Mesenchymal stem cell (in vitro differentiated cells and primary cell): ENCODE results near the gene HSD17B14.

Experiments
- DNase-seq: peaks from one replicate; pipeline ENCODE4 v3.0.0-alpha.2; 2013
- H2AFZ ChIP-seq: one replicate; pipeline ENCODE4 v1.6.1; 2013; ENCODE audit warnings: low read depth, mild to moderate bottlenecking, control low read depth, inconsistent platforms, low read length, moderate library complexity
- H2AK5ac ChIP-seq: 2 replicates; pipeline ENCODE4 v1.6.1; 2013; ENCODE audit warnings: low read length, moderate library complexity, mild to moderate bottlenecking, inconsistent platforms; ENCODE audit not compliant: severe bottlenecking
- H2BK120ac ChIP-seq: one replicate; pipeline ENCODE4 v1.6.1; 2013; ENCODE audit warnings: low read depth, mild to moderate bottlenecking, inconsistent platforms, low read length, moderate library complexity
- H2BK12ac ChIP-seq, 2 experiments: one replicate each; pipeline ENCODE4 v1.6.1; 2013; ENCODE audit warnings: inconsistent platforms in 2 of 2, low read length in 2 of 2, mild to moderate bottlenecking in 2 of 2, moderate library complexity in 2 of 2, control low read depth in 1 of 2
- H2BK15ac ChIP-seq: one replicate; pipeline ENCODE4 v1.6.1; 2013; ENCODE audit warnings: mild to moderate bottlenecking, low read depth, inconsistent platforms; ENCODE audit not compliant: poor library complexity, severe bottlenecking
- H2BK5ac ChIP-seq: 2 replicates; pipeline ENCODE4 v1.6.1; 2013; ENCODE audit warnings: low read depth, mild to moderate bottlenecking, low read length, control low read depth, inconsistent platforms; ENCODE audit not compliant: poor library complexity, severe bottlenecking
- H3K14ac ChIP-seq, 2 experiments: one replicate each; pipeline ENCODE4 v1.6.1; 2013; ENCODE audit warnings: inconsistent platforms in 2 of 2, low read length in 2 of 2, control low read depth in 1 of 2, mild to moderate bottlenecking in 1 of 2, moderate library complexity in 1 of 2
- H3K18ac ChIP-seq, 2 experiments: one replicate each; pipeline ENCODE4 v1.6.1; 2013; ENCODE audit warnings: inconsistent platforms in 2 of 2, low read length in 2 of 2, control low read depth in 1 of 2, low read depth in 1 of 2, mild to moderate bottlenecking in 1 of 2
- H3K23ac ChIP-seq, 2 experiments: one replicate each; pipeline ENCODE4 v1.6.1; 2013; ENCODE audit warnings: inconsistent platforms in 2 of 2, low read length in 2 of 2, mild to moderate bottlenecking in 2 of 2, moderate library complexity in 2 of 2, control low read depth in 1 of 2
- H3K27ac ChIP-seq: 2 replicates; pipeline ENCODE4 v1.5.1; 2013; ENCODE audit warnings: mild to moderate bottlenecking, moderate library complexity, low read length, control low read depth, inconsistent platforms; ENCODE audit not compliant: poor library complexity, severe bottlenecking
- H3K27me3 ChIP-seq, 2 experiments: 2 replicates each; pipeline versions ENCODE4 v1.6.1 to v1.7.0; 2013; ENCODE audit warnings: low read length in 2 of 2, mild to moderate bottlenecking in 2 of 2, moderate library complexity in 2 of 2, control low read depth in 1 of 2, inconsistent platforms in 1 of 2; ENCODE audit not compliant: control insufficient read depth in 1 of 2, insufficient read depth in 1 of 2
- H3K36me3 ChIP-seq, 2 experiments: 2 replicates each; pipeline versions ENCODE4 v1.6.1 to v1.7.0; 2013; ENCODE audit warnings: low read length in 2 of 2, control low read depth in 1 of 2, inconsistent platforms in 1 of 2, low read depth in 1 of 2, mild to moderate bottlenecking in 1 of 2; ENCODE audit not compliant: insufficient read depth in 2 of 2, control insufficient read depth in 1 of 2
- H3K4ac ChIP-seq, 2 experiments: one replicate each; pipeline ENCODE4 v1.6.1; 2013; ENCODE audit warnings: inconsistent platforms in 2 of 2, low read length in 2 of 2, mild to moderate bottlenecking in 2 of 2, moderate library complexity in 2 of 2, control low read depth in 1 of 2, low read depth in 1 of 2
- H3K4me1 ChIP-seq: 2 replicates; pipeline ENCODE4 v1.6.1; 2013; ENCODE audit warnings: low read depth, low read length, control low read depth; ENCODE audit not compliant: control insufficient read depth, insufficient read depth
- H3K4me2 ChIP-seq: 2 replicates; pipeline ENCODE4 v1.6.1; 2013; ENCODE audit warnings: low read length, mild to moderate bottlenecking, inconsistent platforms; ENCODE audit not compliant: poor library complexity, severe bottlenecking
- H3K4me3 ChIP-seq, 2 experiments: 2 replicates each; pipeline versions ENCODE4 v1.5.1 to v1.7.0; 2013; ENCODE audit warnings: low read length in 2 of 2, mild to moderate bottlenecking in 2 of 2, control low read depth in 1 of 2, low read depth in 1 of 2; ENCODE audit not compliant: insufficient read depth in 1 of 2
- H3K79me1 ChIP-seq: replicated peaks from 2 replicates; pipeline ENCODE4 v1.6.1; 2013; ENCODE audit warnings: mild to moderate bottlenecking, control low read depth, low read length, inconsistent platforms; ENCODE audit not compliant: poor library complexity, severe bottlenecking
- H3K9ac ChIP-seq: 2 replicates; pipeline ENCODE4 v1.7.0; 2013; ENCODE audit warnings: mild to moderate bottlenecking, low read length, moderate library complexity
- H3K9me3 ChIP-seq: 2 replicates; pipeline ENCODE4 v1.7.0; 2013; ENCODE audit warnings: mild to moderate bottlenecking, low read length; ENCODE audit not compliant: control insufficient read depth
- H4K8ac ChIP-seq: one replicate; pipeline ENCODE4 v1.6.1; 2013; ENCODE audit warnings: inconsistent platforms, mild to moderate bottlenecking, low read length, moderate library complexity
- H4K91ac ChIP-seq: one replicate; pipeline ENCODE4 v1.6.1; 2013; ENCODE audit warnings: mild to moderate bottlenecking, low read length, inconsistent platforms
- WGBS: methylation state at CpG from one replicate; pipeline ENCODE4 v1.1.7; 2013; ENCODE audit warnings: mixed read lengths; 5-methylcytosine and 5-hydroxymethylcytosine counted together

The HSD17B14 gene

DNA sequence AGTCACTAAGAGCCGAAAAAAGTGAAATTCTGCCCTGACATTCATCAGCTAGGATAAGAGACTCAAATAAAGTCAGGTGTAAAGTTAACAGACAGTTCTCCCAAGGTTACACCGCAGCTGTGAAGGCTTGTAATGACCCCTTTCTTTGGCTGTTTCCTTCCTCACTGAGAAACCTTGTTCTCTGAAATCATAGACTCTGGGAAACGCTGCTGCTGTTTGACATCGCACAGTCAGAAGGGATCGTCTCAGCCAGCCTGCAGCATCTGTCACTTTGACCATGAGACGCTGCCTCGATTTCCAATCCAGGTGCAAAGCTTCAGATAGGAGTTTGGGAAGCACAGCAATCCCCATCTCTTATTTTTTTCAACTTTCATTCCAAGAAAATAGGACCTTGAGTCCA lies 26.1 kb downstream of the HSD17B14 start:
- H3K18ac ChIP-seq = no peak overlapping the region
- no peak overlapping the region for H2BK12ac ChIP-seq
- peak overlapping the region; percentile 85 for H3K9ac ChIP-seq
- H2BK120ac ChIP-seq = no peak overlapping the region
- H3K9me3 ChIP-seq = no peaks in the 10 kb centered on the region
- no peak overlapping the region for H2AK5ac ChIP-seq
- H3K27me3 ChIP-seq = no peaks in the 10 kb centered on the region
- no peak for DNase-seq
- peaks cover 18% of the 10 kb centered on the region for H3K79me1 ChIP-seq
- peak overlapping the region; percentile 93 for H4K8ac ChIP-seq
- H3K4me3 ChIP-seq = peak overlapping the region; percentile 72 to 81
- H3K27ac ChIP-seq = peak overlapping the region; percentile 4
- 59% methylated on average over 7 of the region's 7 CpGs for WGBS
- H2BK5ac ChIP-seq = no peak overlapping the region
- H3K23ac ChIP-seq = no peak overlapping the region
- no peak overlapping the region for H2BK15ac ChIP-seq
- no peak overlapping the region for H4K91ac ChIP-seq
- no peak overlapping the region for H3K4ac ChIP-seq
- no peak overlapping the region for H3K14ac ChIP-seq
- peak overlapping the region; percentile 82 for H3K4me2 ChIP-seq
- peaks cover 0 to 29% of the 10 kb centered on the region in 2 experiments for H3K36me3 ChIP-seq
- H2AFZ ChIP-seq = no peak overlapping the region
- H3K4me1 ChIP-seq = peaks cover 29% of the 10 kb centered on the region

DNA sequence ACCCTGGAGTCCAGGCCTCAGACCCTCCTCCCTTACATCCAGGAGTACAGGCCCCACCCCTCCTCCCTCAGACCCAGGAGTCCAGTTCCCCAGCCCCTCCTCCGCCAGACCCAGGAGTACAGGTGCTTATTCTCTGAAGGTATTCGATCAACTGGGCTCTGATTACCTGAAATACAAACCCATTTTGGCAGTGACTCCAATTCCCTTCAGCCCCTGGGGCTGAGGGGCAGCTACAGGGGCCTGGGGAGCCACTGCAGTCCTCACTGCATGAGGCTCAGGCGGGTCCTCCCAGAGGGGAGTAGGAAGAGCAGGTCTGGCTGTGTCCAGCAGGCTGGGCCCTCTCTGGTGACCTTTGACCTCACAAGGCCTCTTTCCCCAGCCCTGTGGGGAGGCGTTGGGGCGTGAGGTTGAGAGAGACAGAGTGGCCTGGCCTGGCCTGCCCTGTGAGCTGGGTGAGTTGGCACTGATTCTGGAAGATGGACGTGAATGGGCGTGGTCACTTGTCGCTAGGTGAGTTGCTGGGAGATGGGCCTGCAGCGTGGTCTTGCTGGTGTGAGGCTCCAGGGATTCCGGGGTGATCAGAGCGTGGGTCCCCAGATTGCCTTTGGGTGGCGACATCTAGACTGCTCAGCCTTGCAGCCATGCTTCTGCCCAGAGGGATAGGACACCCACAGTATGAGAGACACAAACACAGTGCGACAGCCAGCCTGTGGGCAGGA lies 28.5 kb downstream of the HSD17B14 start:
- H3K4me2 ChIP-seq = no peak overlapping the region
- 93% methylated on average over 13 of the region's 13 CpGs for WGBS

DNA sequence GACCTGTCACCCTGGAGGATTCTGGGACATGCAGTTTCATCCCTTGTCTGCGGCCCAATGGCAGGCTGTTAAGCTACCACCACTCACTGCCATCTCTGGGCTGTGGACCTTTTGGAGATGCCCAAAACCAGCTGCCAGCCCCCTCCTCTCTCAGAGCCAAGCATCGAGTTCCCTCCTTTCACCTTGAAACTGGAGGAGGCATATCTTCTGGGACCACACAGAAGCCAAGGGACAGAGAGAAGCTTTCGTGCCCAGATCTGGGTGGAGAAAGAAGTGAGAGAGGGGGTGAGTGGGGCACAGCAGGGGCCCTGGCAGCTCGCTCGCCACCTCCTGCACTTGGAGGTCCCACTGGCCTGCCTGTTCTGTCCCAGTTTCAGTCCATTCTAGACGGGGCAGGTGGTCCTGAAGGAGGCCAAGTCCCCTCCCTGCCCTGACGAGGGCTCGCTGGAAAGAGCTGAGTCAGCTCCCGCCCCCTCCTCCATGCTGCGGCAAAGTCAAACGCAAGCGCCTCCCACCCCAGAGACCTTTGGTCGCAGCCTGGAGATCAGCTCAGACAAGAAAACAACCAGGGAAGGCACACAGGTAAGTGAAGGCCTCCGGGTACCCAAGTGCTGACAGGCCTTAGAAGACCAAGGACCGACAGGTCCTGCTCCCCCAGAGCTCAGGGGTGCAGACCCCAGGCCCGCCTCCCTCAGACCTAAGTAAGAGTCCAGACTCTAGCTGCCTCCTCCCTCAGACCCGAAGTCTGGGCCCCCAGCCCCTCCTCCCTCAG lies 29.3 kb downstream of the HSD17B14 start:
- no peaks in the 10 kb centered on the region for H3K9me3 ChIP-seq
- H3K18ac ChIP-seq = no peak overlapping the region
- no peak overlapping the region for H2AK5ac ChIP-seq
- no peak overlapping the region for H4K91ac ChIP-seq
- WGBS = 79% methylated on average over 17 of the region's 17 CpGs
- H3K4ac ChIP-seq = no peak overlapping the region
- H3K27me3 ChIP-seq = no peaks in the 10 kb centered on the region
- peaks cover 30% of the 10 kb centered on the region for H3K4me1 ChIP-seq
- peak overlapping the region; percentile 27 for H4K8ac ChIP-seq
- peaks cover 20% of the 10 kb centered on the region for H3K79me1 ChIP-seq
- no peak overlapping the region for H3K9ac ChIP-seq
- no peak overlapping the region for H3K4me3 ChIP-seq
- H3K4me2 ChIP-seq = no peak overlapping the region
- H2BK12ac ChIP-seq = no peak overlapping the region
- peaks cover 3 to 24% of the 10 kb centered on the region in 2 experiments for H3K36me3 ChIP-seq
- no peak overlapping the region for H3K27ac ChIP-seq
- no peak overlapping the region for H3K23ac ChIP-seq
- no peak overlapping the region for H2BK120ac ChIP-seq
- H2BK5ac ChIP-seq = no peak overlapping the region
- H3K14ac ChIP-seq = no peak overlapping the region
- H2AFZ ChIP-seq = no peak overlapping the region
- DNase-seq = peak; percentile 59
- H2BK15ac ChIP-seq = no peak overlapping the region

More for the DNA sequence above, 28.5 kb downstream of the HSD17B14 start:
- Histone ChIP-seq H3K4ac (no peak overlapping the region), H3K9me3 (no peaks in the 10 kb centered on the region), H3K9ac (no peak overlapping the region), H3K4me1 (peaks cover 32% of the 10 kb centered on the region), H2AFZ (no peak overlapping the region), H3K14ac (no peak overlapping the region), H4K8ac (no peak overlapping the region), H4K91ac (no peak overlapping the region), H2BK15ac (no peak overlapping the region), H3K27ac (no peak overlapping the region), H3K27me3 (no peaks in the 10 kb centered on the region), H3K36me3 (peaks cover 3 to 24% of the 10 kb centered on the region in 2 experiments), H3K79me1 (peaks cover 20% of the 10 kb centered on the region), H2AK5ac (no peak overlapping the region), H2BK5ac (no peak overlapping the region), H2BK12ac (peak overlapping the region in 1 of 2 experiments; percentile 59), H3K18ac (no peak overlapping the region), H2BK120ac (no peak overlapping the region), H3K4me3 (no peak overlapping the region), H3K23ac (no peak overlapping the region)
- no peak for DNase-seq

DNA sequence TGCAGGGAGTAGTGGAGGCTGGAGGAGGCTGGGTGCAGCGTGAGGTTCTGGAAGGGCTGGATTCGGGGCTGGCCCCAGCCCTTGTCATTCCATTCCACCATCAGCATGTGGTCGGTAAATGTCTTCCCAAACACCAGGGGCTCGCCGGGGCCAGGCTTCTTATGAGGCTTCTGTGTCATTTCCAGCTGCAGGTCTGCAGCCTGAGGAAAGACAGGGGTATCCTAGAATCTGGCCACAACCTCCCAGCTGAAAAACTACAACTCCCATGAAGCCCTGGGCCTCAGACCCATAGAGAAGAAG lies 29.8 kb downstream of the HSD17B14 start:
- Histone ChIP-seq H2BK5ac (no peak overlapping the region), H3K27me3 (no peaks in the 10 kb centered on the region), H4K91ac (no peak overlapping the region), H4K8ac (peak overlapping the region; percentile 24), H3K23ac (no peak overlapping the region), H2BK12ac (no peak overlapping the region), H3K27ac (no peak overlapping the region), H2BK120ac (no peak overlapping the region), H3K4me3 (no peak overlapping the region), H3K4me1 (peaks cover 30% of the 10 kb centered on the region), H3K9me3 (no peaks in the 10 kb centered on the region), H3K4ac (no peak overlapping the region), H3K9ac (no peak overlapping the region), H3K36me3 (peaks cover 3 to 24% of the 10 kb centered on the region in 2 experiments), H3K14ac (no peak overlapping the region), H3K18ac (no peak overlapping the region), H3K79me1 (peaks cover 20% of the 10 kb centered on the region), H2BK15ac (no peak overlapping the region), H3K4me2 (no peak overlapping the region), H2AK5ac (no peak overlapping the region), H2AFZ (no peak overlapping the region)
- WGBS = 63% methylated on average over 5 of the region's 5 CpGs
- no peak for DNase-seq
